ENCODE data around the gene FBXW8.

FBXW8 gene

DNA sequence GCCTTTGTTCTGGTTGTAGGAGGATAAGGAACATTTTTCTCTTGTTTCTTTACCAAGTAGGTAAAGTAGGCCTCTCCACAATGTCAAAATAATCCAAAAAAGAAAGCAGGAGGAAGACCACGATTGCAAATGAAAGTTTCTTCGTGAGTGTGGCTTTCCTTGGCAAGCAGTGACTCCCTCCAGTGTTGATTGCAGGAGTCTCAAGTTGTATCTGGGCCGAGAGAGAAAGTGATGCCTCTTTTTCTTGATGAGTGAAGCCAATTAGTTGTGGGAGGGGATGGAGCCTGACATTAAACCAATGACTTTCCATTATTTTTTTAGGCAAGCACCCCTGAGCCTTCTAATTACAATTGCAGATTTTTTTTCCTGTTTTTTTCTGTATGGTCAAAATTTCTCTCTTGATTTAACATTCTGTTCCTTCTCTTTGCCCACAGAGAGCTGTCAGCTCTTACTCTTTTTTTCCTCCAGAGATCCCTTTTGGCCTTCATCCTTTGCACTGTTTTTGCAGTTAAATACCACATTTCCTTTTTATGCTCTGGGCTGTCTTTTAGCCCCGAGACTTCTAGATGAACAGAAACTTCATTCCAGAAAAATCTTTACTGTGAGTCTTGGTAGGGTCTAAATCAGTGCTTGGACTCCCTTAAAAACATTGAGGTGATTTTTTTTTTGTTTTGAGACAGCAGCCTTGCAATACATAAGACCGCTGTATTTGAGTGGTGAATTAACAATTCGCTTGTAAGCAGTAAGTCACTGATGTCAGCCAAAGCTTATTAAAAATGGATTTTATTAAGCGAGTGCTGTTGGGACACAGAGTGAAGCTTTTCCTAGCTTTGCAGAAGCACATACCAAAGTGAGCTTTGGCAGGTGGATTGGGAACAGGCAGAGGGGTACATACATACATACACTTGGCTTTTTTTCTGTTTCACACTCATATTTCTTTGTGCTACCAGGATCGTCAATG lies 15.8 kb downstream of the FBXW8 start:
- DNase-seq: no peak

DNA sequence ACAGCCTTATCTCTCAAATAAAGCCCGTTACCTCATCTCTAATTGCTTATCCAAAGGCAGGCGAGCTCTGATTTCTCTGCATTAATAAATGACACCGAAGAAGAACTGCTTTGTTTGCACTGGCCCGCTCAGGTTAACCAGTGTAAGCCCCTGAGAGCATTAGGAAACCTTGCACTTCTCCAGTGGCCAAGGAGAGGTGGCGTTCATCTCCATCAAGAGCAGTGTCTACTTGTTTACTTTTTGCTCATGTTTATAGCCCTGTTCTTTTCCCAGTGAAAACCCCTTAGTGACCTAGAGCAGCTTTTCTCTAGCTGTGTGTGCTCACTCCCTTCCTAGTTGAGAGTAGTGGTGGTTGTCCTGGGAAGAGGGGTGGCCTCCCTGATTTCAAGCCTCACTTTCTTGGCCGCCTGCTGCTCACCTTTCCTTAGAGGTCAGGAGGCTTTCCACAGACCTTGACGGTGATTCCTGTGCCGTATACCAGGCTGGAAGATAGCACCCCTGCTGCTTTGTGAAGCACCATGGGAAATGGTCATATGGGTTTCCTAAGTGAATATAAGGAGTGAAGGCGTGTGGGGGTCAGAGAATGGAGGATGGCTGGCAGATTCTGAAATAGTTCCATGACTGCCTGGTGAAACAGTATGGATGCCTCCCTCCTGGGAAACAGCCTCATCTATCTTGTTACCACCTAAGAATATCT lies 16.6 kb downstream of the FBXW8 start:
- DNase-seq: no peak

DNA sequence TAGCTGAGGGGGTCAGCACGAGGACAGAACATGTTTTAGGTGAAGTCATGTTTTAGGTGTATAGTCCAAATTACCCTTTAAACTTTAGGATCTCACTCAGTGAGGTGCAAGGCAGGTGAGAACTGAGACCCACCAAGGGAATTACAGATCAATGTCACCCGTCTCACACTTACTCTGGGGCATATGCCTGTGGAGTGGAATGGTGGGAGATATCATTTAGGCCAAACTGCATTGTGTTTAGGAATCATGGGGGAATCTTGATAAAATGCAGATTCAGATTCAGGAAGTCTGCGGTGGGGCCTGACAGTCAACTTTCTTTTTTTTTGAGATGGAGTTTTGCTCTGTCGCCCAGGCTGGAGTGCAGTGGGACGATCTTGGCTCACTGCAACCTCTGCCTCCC lies 17.8 kb downstream of the FBXW8 start:
- no peak for DNase-seq

DNA sequence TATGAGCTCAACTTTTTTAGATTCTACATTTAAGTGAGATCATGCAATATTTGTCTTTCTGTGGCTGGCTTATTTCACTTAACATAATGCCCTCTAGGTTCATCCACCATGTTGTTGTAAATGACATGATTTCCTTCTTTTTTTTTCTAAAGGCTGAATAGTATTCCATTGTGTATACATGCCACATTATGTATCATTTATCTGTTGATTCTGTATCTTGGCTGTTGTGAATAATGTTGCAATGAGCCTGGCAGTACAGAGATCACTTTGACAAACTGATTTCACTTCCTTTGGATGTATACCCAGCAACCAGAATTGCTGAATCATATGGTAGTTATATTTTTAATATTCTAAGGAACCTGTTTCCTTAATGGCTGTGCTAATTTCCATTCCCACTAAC lies 19.1 kb downstream of the FBXW8 start:
- DNase-seq: no peak

DNA sequence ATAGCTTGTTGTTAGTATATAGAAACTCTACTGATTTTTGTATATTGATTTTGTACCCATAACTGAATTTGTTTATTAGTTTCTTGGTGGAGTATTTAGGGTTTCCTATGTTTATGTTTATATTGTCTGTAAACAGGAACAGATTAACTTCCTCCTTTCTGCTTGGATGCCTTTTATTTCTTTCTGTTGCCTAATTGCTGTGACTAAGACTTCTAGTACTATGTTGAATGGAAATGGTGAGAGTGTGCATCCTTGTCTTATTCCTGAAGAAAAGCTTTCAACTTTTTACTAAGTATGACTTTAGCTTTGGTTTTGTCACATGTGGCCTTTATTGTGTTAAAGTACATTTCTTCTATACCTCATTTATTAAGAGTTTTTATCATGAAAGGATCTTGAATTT lies 20.9 kb downstream of the FBXW8 start:
- DNase-seq: no peak

DNA sequence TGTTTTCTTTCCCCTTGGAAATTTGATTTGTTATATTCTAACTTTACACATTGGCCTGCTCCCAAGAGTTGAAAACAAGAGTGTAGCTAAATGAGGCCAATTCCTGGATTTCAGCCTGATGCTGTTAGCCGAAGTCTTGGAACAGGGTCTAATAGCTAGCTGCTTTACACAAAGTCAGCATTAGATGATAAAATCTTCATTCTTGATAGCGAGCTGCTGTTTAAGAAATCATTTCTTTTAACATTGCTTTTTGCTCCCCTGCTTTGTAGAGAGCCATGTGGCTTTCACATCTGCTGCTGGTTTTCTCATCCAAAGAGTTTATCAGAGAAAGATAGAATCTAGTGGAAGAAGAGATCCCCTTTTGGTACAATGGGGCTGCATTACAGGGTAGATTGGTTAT lies 22.3 kb downstream of the FBXW8 start:
- no peak for DNase-seq

DNA sequence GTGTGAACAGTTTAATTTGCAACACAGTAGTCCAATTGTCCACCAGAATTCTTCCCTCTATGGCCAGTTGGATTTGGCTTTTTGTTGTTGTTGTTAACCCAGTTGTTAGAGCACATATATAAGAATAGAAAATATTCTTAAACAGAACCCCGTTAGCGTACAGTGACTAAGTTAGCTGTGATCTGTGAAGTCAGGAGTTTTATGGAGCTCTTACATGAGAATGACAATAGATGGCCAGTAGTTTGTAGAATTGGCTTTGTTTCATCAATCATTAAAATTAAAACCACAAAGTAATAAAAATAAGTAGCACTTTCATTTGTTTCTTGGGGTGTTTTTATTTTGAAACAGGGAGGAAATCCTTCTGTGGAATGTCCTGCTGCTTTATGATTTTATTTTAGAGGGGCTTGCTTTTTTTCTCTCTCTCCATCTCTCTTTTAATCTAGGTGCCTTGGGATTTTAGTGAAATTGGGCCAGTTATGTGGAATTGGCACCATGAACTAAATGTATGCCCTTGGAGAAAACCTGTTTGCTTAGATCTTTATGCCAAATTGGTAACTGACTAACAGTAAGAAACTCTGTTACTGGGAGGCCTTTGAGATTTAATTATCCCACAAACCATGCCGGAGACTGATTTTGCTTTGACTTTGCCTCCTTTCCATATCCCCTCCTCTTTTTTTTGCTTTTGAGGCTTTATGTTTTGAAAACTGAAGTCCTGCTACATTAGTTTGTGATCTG lies 22.9 kb downstream of the FBXW8 start:
- no peak for DNase-seq

DNA sequence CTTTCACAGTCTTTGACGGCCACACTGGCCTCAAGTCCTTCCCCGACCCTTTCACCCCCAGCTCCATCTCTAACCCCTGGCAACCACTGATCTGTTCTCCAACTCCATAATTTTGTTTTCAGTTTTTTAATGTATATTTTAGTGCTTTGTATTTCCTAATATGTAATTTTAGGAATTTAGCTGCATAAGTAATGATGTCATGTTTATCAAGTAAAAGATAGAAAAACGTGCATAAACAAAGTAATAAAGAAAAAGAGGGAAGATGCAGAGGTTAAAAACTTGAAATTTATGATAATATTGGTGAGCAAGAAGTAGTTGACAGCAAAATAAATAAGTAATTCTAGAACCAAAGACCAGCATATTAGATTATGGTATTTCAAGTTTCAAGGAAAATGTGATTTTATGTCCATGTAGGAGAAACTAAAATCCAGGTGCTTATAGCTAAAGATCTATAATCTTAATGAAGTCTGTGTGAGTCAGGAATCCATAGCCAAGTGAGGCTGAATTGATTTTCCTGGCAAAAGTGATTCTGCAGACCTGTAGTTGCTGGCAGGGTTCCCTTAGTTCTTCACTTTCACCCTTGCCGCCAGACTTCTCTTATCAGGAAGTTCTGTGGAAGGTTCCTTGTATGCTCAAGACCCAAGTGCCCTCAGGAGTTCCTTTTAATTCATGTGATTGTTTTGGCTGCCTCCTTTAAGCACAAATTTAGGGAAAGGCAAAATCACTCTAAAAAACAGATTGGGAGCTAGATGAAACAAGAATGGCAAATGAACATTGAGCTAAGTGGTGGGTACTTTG lies 24.4 kb downstream of the FBXW8 start:
- DNase-seq: no peak

DNA sequence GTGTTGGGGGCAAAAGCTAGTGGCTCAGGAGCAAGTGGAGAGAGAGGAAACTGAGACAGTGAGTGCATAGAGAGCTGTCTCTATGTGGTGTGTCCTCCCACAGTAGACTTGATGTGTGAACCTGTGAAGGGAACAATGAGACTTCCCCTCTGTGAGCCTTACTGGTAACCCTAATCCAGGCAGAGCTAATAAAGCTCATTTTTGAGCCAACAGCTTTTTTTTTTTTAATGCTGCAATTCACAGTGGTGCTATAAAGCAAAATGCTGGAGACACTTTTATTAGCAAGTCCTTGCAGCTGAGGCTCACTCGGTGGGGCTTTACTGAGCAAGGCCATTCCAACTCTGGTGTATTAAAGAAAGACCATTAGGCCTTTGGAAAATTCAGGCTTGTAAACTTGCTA lies 26.9 kb downstream of the FBXW8 start:
- no peak for DNase-seq

DNA sequence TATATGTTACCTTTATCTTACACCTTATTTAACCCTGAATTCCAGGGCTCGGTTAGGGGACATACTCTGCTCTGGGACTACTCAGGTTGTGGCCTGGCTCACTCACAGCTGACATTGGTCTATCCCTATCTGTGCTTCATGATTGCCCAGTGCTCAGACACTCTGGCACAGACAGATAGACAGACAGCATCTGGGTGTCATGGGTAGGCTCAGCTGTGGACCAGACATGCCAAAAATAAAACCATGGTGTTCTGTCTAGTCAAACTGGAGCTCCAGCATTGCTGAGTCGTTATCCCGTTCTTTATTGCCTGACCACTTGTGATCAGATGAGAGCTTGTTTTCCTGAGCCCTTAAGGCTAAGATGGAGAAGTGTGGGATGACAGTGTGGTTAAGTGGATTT lies 29.0 kb downstream of the FBXW8 start:
- no peak for DNase-seq

DNA sequence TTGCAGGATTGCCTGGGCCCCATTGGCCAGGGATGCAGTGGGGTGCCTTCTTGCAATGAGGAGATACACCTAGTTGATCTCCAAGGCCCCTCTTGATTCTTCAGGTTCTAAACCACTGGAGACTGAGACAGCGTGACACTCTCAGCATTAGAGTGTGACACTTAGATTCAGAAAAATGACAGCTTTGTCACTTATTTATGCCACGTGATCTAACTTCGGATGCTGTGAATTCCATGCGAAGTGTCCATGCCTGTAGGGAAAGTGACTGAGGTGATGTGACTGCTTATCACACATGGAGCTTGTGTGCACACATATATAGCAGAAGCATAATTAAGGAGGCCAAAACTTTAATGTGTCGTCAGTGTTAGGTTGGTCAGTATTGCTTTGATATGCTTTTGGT lies 30.4 kb downstream of the FBXW8 start:
- no peak for DNase-seq

DNA sequence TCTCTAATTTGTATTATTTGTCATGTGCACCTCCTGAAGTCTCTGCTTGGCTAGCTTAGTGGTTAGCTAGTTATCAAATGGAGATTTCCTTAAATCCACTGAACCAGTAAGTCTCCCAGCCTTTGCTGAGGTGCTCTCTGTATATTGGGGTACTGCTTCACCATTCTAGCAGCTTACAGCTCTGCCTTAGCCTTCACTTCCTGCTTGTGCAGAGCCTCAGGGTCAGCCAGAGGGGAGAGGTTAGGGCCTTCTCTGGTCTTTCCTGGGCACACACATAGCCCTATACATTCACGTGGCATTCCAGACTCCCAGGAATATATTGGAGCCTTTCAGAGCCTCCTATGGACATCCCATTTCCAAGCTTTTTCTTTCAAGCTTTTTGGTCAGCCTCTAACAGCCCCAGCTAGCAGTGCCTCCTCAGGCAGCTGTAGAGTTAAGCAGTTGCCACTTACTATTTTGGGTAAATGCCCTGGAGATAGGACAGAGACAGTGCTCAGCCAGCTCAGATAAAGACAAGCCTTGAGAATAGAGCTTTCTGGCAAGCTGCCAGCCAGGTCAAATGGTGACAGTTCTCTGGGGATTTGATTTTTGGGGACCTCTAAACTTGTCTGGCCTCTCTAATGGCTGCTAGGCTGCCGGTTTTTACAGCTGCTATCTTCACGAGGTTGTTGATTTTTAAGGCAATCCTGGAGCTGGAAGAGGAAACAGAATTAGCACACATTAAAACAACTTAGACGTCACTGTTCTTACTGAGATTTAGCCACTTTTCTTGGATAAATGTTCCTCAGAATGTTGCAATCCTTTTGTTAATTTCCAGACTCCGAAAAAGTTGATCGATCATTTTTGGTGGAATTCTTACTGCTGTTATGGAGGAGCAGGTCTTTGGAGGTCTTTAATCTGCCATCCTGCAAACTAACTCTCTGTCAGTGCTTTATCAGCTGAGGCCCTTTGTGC lies 32.9 kb downstream of the FBXW8 start:
- DNase-seq: no peak

DNA sequence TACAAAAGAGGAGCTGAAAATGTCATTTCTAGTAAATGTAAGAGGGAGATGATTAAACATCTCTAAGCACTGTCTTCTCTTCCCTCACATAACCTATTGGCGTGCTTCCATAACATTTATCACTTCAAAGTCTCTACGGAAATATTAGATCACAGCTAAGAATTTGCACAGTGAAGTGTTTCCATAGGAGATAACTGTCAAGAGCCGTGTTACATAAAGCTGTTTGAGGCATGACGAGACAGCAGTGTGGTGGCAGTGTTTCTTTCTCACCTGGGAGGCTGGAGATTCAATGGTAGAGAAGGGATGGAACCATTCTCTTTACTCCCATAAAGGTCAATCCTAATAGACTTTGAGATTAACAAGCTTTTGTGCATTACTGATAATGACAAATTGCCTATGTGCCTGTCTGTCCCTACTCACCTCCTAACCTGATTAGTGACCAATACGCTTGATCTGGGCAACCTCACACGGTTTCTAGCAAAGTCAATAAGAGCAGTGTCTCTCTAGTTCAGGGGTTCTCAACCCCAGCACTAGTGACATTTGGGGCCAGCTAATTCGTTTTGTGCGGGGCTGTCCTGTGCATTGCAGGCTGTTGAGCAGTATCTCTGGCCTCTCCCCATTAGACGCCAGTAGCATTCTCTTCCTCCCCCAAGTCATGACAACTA lies 35.3 kb downstream of the FBXW8 start:
- no peak for DNase-seq

DNA sequence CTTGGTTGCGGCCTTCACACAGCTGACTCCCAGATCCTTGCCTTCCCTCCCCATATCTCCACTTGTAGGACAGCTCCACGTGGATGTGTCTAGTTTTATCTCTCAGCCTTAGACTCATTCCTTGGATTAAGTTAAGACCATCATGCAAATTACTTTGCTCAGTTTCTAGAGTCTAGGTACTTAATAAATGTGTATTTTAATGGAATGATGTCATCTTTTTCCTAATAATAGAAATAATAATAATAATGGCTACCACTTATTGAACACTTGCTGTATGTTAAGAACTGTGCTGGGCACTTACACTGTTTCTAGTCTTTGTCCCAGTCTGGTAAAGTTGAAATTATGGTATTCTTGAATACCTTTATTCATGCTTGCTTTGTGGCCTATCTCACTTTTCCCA lies 37.5 kb downstream of the FBXW8 start:
- no peak for DNase-seq

DNA sequence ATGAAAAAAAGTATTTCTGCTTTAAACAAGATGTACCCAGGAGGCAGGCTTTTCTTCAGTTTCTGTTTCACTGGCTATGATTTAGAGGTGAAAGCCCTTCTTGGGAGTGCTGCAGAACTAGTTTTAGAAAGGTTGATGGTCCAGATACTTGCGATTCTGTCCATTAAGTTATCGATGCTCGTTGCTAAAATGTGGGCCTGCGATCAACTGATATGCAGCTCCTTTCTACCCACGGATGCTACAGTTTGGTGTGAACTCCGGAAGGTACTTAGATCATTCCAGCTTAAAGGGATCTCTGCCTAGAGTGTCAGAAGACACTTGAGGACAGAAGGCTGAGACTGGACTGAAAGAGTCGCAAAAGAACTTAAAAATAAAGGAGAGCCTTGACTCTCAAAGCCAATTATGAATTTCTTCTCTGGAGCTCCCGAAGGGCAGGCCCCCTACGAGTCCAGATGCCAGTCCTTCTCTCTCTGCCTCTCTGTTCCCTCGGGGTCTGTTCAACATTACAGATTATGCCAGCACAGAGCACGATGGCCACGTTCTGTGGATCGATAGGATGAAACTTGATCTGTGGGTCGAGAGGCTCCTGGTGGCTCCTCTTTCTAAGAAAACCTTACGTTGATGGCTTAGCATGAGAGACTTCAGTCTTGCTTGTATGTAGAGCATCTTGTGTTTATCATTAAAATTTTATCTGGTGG lies 40.0 kb downstream of the FBXW8 start:
- DNase-seq: no peak

DNA sequence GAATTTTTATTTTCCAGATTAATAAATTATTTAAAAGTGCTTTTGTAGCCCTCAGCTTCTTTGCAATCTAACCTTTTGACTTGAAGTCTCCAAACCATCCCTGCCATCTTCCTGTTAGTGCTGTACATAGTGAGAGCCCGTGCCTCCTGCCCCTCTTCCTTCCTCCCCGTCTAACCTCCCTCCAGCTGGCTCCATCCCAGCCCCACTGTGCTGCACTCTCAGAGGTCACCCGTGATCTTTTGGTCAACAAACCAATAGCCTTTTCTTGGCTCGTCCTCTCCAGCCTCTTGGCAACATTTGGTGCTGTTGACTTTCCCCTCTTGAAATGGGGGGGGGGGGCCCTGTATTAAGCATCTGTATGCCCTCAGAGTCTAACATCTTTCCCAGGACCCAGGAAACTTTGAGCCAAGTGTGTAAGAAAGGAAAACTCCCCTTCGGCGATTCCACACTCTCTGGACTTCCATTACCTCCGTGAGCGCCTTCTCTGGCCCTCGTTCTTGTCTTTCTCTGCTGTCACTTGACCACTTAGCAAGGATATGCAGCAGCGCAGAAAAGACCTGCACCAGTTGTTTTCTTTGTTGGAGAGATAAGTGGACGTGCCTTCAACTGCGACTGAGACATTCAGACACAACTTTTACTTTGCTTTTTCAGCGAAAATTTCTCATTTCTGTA lies 44.1 kb downstream of the FBXW8 start:
- no peak for DNase-seq

DNA sequence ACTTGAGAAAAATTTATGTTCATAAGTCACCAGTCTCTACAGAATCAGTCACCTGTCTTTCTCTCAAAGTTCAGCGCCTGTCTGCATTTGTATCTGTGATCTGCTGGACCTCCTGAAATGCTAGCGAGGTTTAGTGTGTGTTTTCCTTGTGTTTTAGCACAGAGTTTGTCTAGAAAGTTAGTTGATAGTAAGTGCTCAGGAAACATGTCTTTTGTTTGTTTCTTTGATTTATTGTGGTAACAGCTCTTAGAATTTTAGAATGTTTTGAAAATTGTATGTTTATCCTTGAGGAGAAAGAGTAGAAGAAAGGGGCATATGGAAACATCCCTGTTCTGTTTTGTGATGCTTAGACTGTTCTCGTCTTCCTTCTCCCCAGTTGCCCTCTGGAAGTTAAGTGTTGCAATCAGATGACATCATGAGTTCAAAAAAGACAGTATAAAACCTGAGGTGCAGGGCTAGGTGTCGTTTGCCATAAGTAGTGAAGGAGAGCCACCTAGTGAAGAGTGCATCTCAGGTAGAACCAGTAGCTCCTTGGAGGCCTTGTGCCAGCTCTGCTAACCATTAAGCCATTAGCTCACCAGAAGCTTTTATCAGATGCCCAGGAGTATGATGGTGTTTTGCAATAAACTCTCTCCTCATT lies 44.8 kb downstream of the FBXW8 start:
- DNase-seq: no peak

DNA sequence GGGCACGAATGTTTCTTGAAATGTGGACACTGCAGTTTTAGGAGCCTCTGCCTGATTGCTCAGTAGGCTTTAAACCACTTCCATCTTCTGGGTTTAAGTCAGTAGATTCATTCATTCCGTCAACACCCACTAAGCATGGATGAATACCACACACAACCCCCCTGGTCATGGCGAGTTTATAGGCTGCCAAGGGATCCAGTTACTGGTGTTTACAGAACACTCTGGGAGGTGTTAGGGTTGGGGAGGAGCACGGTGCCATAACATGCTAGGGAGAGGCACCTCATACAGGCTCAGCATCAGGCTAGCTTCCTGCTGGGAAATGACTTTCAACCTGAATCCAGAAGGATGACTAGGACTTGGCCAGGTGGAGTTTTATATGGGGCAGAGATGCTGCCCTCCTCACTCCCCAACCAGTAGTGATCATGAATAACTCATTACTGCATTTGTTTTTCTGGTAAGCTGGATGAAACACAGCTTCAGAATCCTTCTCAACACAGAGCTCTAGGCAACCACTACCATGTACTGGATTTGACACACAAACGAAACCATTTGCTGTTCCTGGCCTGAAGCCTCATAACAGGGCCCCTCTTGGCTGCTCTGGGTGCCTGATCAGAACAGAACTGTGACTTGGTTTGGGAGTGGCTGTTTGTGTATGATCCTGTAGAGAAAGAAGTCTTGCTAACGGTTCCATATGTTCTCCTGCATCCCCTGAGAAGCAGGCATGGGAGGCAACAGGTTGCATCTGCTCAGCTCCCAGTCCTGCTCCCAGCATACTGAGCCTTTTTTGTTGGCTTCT lies 47.9 kb downstream of the FBXW8 start:
- DNase-seq: no peak

DNA sequence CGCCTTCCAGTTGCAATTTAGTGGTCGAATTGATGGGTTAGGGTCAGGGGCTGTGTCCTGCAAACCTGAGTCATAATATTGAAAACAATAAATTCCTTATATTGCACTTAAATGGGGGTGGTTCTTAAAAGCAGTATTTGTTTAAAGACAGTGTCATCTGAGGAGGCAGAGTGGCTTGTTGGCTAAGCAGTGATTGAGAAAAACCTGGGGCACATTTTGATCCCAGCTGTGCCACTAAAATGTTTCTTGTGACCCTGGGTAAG lies 48.4 kb downstream of the FBXW8 start:
- DNase-seq: no peak
